Tibial nerve (tissue), 4 donors: ENCODE data around the gene CASKIN1. TPM values are rescaled to one million over a fixed set of nuclear protein-coding genes. Genes with fewer than 3 reads are reported as not detected.

Source experiments
- DNase-seq, 2 donors: peaks; one replicate each; pipeline ENCODE4 v3.0.0-alpha.2; 2019; ENCODE audit warnings: low spot score in 2 of 2
- H3K27ac ChIP-seq, 4 donors: fragments of 200-600 bp; sonication (generic) in 3 of 4; one replicate each; pipeline ENCODE4 v1.5.1; 2017 to 2019; ENCODE audit warnings: mild to moderate bottlenecking in 1 of 4
- H3K27me3 ChIP-seq, 2 donors: fragments of 200-600 bp; sonication (generic) in 1 of 2; one replicate each; pipeline versions ENCODE4 v1.5.1 to v1.6.0; 2017 to 2019
- H3K36me3 ChIP-seq, 3 donors: fragments of 200-600 bp; sonication (generic); one replicate each; pipeline ENCODE4 v1.5.1; 2018 to 2019
- H3K4me1 ChIP-seq, 4 donors: fragments of 200-600 bp; sonication (generic) in 3 of 4; one replicate each; pipeline ENCODE4 v1.5.1; 2017 to 2019
- H3K4me3 ChIP-seq, 4 donors: fragments of 200-600 bp; sonication (generic) in 3 of 4; one replicate each; pipeline ENCODE4 v1.5.1; 2017 to 2019; ENCODE audit warnings: mild to moderate bottlenecking in 1 of 4, moderate library complexity in 1 of 4
- H3K9me3 ChIP-seq, 4 donors: fragments of 200-600 bp; sonication (generic) in 3 of 4; one replicate each; pipeline ENCODE4 v1.5.1; 2017 to 2019
- CTCF ChIP-seq, 5 experiments: fragments of 200-600 bp in 3 of 5; fragments of 450-650 bp in 2 of 5; sonication (generic) in 3 of 5; IDR thresholded peaks; one replicate each; pipeline ENCODE4 v1.5.1; 2016 to 2019; ENCODE audit warnings: antibody characterized with exemption in 5 of 5, mild to moderate bottlenecking in 3 of 5, moderate library complexity in 2 of 5
- EP300 ChIP-seq, 2 donors: sonication (generic); formaldehyde crosslinking; IDR thresholded peaks; one replicate each; pipeline ENCODE4 v1.6.1; 2017; ENCODE audit warnings: antibody characterized with exemption in 2 of 2, mild to moderate bottlenecking in 1 of 2
- POLR2A ChIP-seq, 2 donors: fragments of 450-650 bp; IDR thresholded peaks; one replicate each; pipeline ENCODE4 v1.6.1; 2017; ENCODE audit warnings: antibody characterized with exemption in 2 of 2, mild to moderate bottlenecking in 2 of 2, moderate library complexity in 2 of 2
- WGBS, 2 donors: methylation state at CpG; one replicate each; pipeline ENCODE4 v1.1.5; 2018; 5-methylcytosine and 5-hydroxymethylcytosine counted together
- total RNA-seq, 4 donors: library from RNA; depleted of rRNA; stranded (reverse); fragments of >200 nt; gene quantifications; one replicate each; pipeline ENCODE4 v1.1.0, GENCODE V29; 2016

CASKIN1 gene
- total RNA-seq, 4 donors from 2014 or later = 0.20 to 0.63 (median 0.30) TPM; not detected in 1

GRCh38 chr16:2148714-2149629, 47.4 kb downstream of the CASKIN1 start:
- H3K4me3 ChIP-seq = peak overlapping the region in 3 of 4 donors; percentile 15 to 55 (median 50)
- WGBS, 2 donors = 7 to 11% methylated on average over 9 to 15 of the region's 62 CpGs
- H3K4me1 ChIP-seq = peaks cover 0 to 62% (median 53%) of the 10 kb centered on the region in 4 donors

GRCh38 chr16:2147981-2148671, 48.3 kb downstream of the CASKIN1 start, which contains the start of gene RAB26:
Gene RAB26 (plus strand): TSS chr16:2148625. CDS start chr16:2148784, 159 bp downstream.
- Histone ChIP-seq H3K36me3 (peaks cover 0 to 9% (median 0%) of the 10 kb centered on the region in 3 donors), H3K27ac (peak within 1 kb of the TSS; percentile 58 to 81 (median 70)), H3K9me3 (no peaks in the 10 kb centered on the region), H3K4me3 (peak within 1 kb of the TSS; percentile 15 to 55 (median 39)), H3K27me3 (no peaks in the 10 kb centered on the region), H3K4me1 (peaks cover 0 to 53% (median 45%) of the 10 kb centered on the region in 4 donors)
- 20 to 32% methylated on average over 16 to 20 of the region's 55 CpGs for WGBS, 2 donors
- peak in 1 of 2 donors; percentile 46 for DNase-seq
- TF ChIP-seq POLR2A (IDR thresholded peaks at IDR 0.05) (no peak), CTCF (IDR thresholded peaks at IDR 0.05) (no peak), EP300 (IDR thresholded peaks at IDR 0.05) (peak in 1 of 2 donors; percentile 31)

More at GRCh38 chr16:2148714-2149629, 47.4 kb downstream of the CASKIN1 start:
- no peak for DNase-seq
- H3K27ac ChIP-seq = peak overlapping the region in 2 of 4 donors; percentile 60 to 66
- H3K36me3 ChIP-seq = peaks cover 0 to 9% (median 0%) of the 10 kb centered on the region in 3 donors
- no peaks in the 10 kb centered on the region for H3K27me3 ChIP-seq
- TF ChIP-seq CTCF (IDR thresholded peaks at IDR 0.05) (peak in 2 of 5 experiments; percentile 29 to 45), EP300 (IDR thresholded peaks at IDR 0.05) (no peak), POLR2A (IDR thresholded peaks at IDR 0.05) (no peak)
- no peaks in the 10 kb centered on the region for H3K9me3 ChIP-seq

GRCh38 chr16:2147378-2147777, 49.0 kb downstream of the CASKIN1 start:
- Histone ChIP-seq H3K27me3 (no peaks in the 10 kb centered on the region), H3K9me3 (no peaks in the 10 kb centered on the region), H3K4me1 (peaks cover 0 to 46% (median 37%) of the 10 kb centered on the region in 4 donors), H3K27ac (peak overlapping the region in 1 of 4 donors; percentile 81), H3K4me3 (no peak overlapping the region), H3K36me3 (peaks cover 0 to 9% (median 0%) of the 10 kb centered on the region in 3 donors)
- 71 to 89% methylated on average over 1 to 4 of the region's 6 CpGs for WGBS, 2 donors
- DNase-seq = no peak
- TF ChIP-seq EP300 (IDR thresholded peaks at IDR 0.05) = no peak
- TF ChIP-seq POLR2A (IDR thresholded peaks at IDR 0.05) = no peak
- TF ChIP-seq CTCF (IDR thresholded peaks at IDR 0.05) = no peak

GRCh38 chr16:2145843-2146242, 50.6 kb downstream of the CASKIN1 start:
- Histone ChIP-seq H3K4me1 (peaks cover 0 to 33% (median 27%) of the 10 kb centered on the region in 4 donors), H3K9me3 (no peaks in the 10 kb centered on the region), H3K27me3 (no peaks in the 10 kb centered on the region), H3K36me3 (no peaks in the 10 kb centered on the region), H3K27ac (no peak overlapping the region), H3K4me3 (no peak overlapping the region)
- DNase-seq = no peak
- TF ChIP-seq POLR2A (IDR thresholded peaks at IDR 0.05) (no peak), EP300 (IDR thresholded peaks at IDR 0.05) (no peak), CTCF (IDR thresholded peaks at IDR 0.05) (no peak)
- 86 to 89% methylated on average over 5 of the region's 5 CpGs for WGBS, 2 donors
